WI38 (cell line): ENCODE data around the gene PAMR1.

Experiments used
- H3K4me3 ChIP-seq: 2 replicates; pipeline ENCODE4 v1.5.1; 2011; ENCODE audit warnings: low read depth, mild to moderate bottlenecking, control low read depth, low read length
- CTCF ChIP-seq: IDR thresholded peaks from 2 replicates; pipeline ENCODE4 v1.5.1; 2012; ENCODE audit warnings: low read depth, mild to moderate bottlenecking, control low read depth, low read length

The PAMR1 gene

DNA sequence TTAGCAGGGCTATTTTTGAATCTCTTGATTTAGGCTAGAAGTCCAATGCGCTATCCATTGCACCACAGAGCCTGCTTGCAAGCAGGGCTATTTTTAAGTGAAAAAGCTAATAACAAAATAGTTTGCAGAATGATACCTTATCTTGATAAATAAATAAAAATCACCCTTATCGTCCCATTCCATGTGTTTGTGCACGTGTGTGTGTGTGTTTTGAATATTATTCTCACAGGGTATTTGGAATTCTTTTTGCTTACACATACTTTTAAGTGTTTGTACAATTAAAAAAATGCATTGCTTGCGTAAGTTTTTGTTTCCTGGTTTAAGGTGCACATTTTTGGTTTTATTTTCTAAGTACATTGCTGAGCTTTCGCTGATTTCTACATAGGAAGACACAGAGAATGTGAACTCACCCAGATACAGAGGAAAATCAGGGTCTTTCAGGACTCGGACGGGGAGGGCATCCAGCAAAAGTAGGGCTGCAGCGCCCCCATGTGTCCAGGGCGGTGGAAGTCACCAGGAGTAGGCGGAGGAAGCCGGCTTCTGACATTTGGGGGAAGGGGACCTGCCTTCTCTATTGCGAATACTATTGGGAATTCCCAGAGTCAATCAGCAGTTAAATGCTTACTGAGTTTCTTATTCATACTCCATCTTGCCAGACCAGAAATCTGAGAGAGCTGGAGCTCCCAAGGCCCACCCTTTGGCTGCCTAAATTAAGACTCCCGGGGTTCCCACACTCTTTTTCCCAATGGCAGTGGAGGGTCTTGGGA lies 133.3 kb downstream of the PAMR1 start:
- TF ChIP-seq CTCF = peak; percentile 66
- no peak overlapping the region for H3K4me3 ChIP-seq

- H3K4me3 ChIP-seq = no peak overlapping the region
- TF ChIP-seq CTCF = no peak
Measured at GRCh38 chr11:35390737-35391682, 134.4 kb downstream of the PAMR1 start.

GRCh38 chr11:35389897-35390465 lies 135.4 kb downstream of the PAMR1 start:
- H3K4me3 ChIP-seq = no peak overlapping the region
- no peak for TF ChIP-seq CTCF

DNA sequence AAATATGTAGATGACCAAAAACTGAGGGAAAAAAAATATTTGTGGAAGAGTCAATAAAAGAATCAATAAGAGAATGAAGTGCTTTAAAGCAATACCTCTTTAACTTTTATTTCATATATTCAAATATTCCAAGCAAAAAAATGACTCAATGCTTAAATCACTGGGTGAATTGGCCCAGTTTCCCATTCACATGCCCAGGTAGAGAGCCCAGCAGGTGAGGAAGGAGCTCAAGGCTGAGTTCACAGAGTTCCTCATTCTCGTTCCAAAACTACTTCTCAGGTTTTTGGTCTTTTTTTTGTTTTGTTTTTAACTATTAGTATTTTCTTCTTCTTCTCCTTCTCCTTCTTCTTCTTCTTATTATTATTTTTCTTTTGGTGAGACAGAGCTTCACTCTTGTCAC lies 136.3 kb downstream of the PAMR1 start:
- TF ChIP-seq CTCF = no peak

DNA sequence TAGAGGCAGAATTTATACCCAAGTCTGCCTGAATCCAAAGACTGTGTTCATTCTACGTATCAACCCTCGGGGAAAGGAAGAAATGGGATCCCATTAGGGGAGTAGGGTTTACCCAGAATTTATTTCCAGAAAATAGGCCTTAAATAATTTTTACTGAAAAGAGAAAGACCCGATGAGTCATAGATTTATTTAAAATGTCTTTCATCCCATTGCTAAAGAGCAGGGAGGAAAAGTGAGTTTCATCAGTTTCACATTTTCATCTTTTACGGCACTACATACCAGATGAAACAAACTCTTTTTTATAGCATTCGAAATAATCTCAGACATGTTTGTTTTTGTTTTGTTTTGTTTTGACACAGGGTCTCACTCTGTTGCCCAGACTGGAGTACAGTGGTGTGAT lies 137.4 kb downstream of the PAMR1 start:
- no peak for TF ChIP-seq CTCF
- no peak overlapping the region for H3K4me3 ChIP-seq

More for the DNA sequence above, 136.3 kb downstream of the PAMR1 start:
- H3K4me3 ChIP-seq = no peak overlapping the region

DNA sequence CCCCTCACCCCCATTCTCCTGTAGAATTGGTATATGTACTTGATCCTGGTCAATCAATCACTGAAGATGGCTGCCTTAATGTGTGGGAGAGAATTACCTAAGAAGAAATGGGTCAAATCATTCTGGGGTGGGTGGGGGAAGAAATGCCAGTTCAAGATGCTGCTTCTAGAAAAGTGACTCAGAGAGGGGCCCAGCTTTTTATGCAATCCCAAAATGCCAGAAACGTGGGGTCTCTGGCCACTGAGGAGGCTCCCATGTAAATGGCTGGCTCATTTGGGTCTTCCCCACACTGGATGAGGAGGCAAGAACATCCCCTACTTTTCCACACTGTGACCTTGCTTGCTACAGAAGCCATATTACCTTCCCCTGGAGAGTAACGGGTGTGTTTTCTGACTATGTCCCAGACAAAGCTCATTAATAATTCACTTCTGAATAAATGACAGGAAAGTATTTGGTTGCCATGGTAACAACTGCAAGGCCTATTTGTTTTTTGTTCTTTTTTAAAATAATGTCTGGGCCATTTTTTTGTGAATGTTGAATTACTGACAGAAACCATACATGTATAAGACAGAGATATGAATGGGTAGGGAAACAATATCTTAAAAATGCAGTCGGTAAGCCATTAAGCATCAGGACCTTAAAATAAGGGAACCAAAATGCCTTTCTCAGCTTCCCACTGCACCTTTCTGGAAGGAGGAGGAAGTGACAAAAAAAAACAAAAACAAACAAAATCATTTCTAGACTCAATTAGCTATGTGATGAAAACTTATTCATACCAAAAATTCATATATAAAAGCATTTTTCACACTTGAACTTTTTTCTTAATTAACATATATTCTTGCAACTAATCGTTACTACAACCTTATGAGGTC lies 138.1 kb downstream of the PAMR1 start:
- no peak overlapping the region for H3K4me3 ChIP-seq
- no peak for TF ChIP-seq CTCF
